Measurements from ENCODE around the gene THAP3. TPM values are rescaled to one million over a fixed set of nuclear protein-coding genes. Genes with fewer than 3 reads are reported as not detected.

Gene THAP3
- total RNA-seq, 1 experiment from 2014 or later, result 14.6 TPM

DNA sequence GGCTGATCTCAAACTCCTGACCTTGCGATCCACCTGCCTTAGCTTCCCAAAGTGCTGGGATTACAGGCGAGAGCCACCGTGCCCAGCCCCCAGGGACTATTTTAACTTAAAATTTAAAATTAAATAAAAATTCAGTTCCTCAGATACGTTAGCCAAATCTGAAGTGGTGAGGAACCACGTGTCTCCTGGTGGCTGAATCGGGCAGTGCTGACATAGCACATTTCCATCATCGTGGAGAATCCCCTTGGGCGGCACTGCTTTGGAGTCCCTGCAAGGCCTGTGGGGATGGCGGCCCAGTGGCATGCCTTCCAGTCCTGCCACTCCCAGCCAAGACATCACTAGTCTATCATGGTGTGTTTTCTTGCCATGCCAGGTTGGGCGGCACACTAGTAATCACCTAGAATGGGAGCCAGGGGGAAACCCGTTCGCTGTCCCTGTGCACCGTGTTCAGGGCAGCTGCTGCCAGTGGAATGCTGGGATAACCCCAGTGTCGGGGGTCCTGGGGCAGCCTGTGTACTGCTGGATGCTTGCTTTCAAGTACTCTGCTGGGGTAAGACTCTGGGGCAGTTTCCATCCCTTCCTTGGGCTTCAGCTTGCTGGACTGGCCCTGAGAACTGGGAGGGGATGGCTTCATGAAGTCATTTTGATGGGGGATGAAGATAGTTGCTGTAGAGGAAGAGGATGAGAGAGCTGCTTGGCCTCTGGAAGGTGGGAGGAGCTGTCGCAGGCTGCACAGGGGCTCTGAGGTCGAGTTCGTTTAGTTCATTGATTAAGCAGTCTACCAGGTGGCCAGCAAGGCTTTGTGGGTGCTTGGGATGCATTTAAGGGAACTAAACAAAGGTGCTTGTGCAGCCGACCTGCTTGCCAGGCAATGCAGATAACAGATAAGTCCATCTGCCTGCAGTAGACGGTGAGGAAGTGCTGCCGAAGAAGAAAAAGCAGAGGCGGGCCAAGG, 40.3 kb upstream of the THAP3 start:
- no peak overlapping the region for H3K27ac ChIP-seq
- no peaks in the 10 kb centered on the region for H3K9me3 ChIP-seq (ENCODE audit: insufficient read depth, low read depth)
- no peaks in the 10 kb centered on the region for H3K9me2 ChIP-seq (ENCODE audit: insufficient read depth)
- BruUV-seq (replicated peaks), result no TSS peak
- H3F3A ChIP-seq (ENCODE audit: insufficient read depth, low read depth), result no peaks in the 10 kb centered on the region
- ChIA-PET POLR2A (ENCODE audit: unreplicated experiment) (no interaction called here), CTCF (interaction anchor here (0.6 kb wide), 1 partner anchor 16 kb away, joined by 3 read pairs; no protein-coding TSS in a partner anchor)
- no peak overlapping the region for H3K4me2 ChIP-seq
- peaks cover 11% of the 10 kb centered on the region for H3K79me2 ChIP-seq (ENCODE audit: low read depth)
- no peaks in the 10 kb centered on the region for H3K27me3 ChIP-seq (ENCODE audit: insufficient read depth, low read depth)
- TF ChIP-seq, protein P1, sequence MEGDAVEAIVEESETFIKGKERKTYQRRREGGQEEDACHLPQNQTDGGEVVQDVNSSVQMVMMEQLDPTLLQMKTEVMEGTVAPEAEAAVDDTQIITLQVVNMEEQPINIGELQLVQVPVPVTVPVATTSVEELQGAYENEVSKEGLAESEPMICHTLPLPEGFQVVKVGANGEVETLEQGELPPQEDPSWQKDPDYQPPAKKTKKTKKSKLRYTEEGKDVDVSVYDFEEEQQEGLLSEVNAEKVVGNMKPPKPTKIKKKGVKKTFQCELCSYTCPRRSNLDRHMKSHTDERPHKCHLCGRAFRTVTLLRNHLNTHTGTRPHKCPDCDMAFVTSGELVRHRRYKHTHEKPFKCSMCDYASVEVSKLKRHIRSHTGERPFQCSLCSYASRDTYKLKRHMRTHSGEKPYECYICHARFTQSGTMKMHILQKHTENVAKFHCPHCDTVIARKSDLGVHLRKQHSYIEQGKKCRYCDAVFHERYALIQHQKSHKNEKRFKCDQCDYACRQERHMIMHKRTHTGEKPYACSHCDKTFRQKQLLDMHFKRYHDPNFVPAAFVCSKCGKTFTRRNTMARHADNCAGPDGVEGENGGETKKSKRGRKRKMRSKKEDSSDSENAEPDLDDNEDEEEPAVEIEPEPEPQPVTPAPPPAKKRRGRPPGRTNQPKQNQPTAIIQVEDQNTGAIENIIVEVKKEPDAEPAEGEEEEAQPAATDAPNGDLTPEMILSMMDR (conservative IDR thresholded peaks at IDR 0.05), result no peak
- no peak for TF ChIP-seq EZH2 (IDR thresholded peaks at IDR 0.05; ENCODE audit: low read depth)
- H2AFZ ChIP-seq, result no peak overlapping the region
- no peak for DNase-seq
- no peak overlapping the region for H3K4me3 ChIP-seq
- peaks cover 8% of the 10 kb centered on the region for H3K4me1 ChIP-seq (replicated peaks; ENCODE audit: insufficient read depth)
- intact Hi-C loops (cut with micrococcal nuclease; ENCODE audit: unreplicated experiment), result no loop called here
- no peaks in the 10 kb centered on the region for H3K36me3 ChIP-seq (ENCODE audit: low read depth)
- no peaks in the 10 kb centered on the region for H4K20me1 ChIP-seq (ENCODE audit: insufficient read depth)

DNA sequence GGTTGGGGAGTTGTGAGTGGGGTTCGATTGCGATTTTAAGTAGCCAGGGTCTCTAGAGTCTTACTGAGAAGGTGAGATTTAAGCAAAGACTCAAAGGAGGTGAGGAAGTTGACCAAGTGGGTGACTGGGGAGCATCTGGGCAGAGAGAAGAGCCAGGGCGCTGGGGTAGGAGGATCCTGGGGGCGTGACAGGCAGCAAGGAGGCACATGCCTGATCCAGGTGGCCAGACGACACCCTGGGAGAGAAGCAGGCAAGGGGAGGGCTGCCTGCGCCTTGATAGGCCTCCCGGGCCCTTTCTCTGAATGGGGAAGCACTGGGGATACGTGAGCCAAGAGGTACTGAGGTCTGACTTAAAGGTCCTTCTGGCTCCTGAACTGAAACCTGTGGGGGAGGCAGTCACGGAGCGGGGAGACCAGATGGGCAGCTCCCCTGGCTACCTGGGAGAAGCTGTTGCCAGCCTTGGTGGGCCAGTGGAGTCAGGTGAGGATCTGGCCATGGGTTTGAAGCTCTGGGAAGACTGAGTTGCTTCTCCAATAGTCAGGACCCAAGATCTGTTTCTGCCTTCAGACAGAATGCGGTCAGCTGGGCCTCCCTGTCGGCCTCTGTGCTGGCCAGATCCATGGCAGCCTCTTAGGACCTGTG, 39.5 kb upstream of the THAP3 start:
- POLR2A ChIA-PET (ENCODE audit: unreplicated experiment), result no interaction called here
- H4K20me1 ChIP-seq (ENCODE audit: insufficient read depth), result no peaks in the 10 kb centered on the region

DNA sequence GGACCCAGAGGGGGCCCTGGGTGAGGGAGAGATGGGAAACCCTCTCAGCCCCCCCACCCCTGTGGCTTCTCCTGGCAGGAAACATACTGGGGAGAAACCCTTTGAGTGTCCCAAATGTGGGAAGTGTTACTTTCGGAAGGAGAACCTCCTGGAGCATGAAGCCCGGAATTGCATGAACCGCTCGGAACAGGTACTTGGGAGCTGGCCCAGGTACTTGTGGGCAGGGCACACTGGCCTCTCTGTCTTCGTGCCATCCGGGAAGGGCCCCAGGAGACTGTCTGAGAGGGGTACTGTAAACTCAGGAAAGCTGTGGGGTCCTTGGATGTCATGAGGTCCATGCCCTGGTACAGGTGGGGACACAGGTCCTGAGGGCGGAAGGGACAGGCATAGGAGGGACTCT, 38.8 kb upstream of the THAP3 start:
- Histone ChIP-seq H3K4me2 (no peak overlapping the region), H3K9me2 (ENCODE audit: insufficient read depth) (no peaks in the 10 kb centered on the region), H3K27me3 (ENCODE audit: insufficient read depth, low read depth) (no peaks in the 10 kb centered on the region), H3K4me3 (no peak overlapping the region), H3K79me2 (ENCODE audit: low read depth) (peaks cover 4% of the 10 kb centered on the region; the same call in 1 of the 2 replicates), H2AFZ (no peak overlapping the region), H3K27ac (no peak overlapping the region), H3K36me3 (ENCODE audit: low read depth) (no peaks in the 10 kb centered on the region), H4K20me1 (ENCODE audit: insufficient read depth) (no peaks in the 10 kb centered on the region), H3K9me3 (ENCODE audit: insufficient read depth, low read depth) (no peaks in the 10 kb centered on the region), H3F3A (ENCODE audit: insufficient read depth, low read depth) (no peaks in the 10 kb centered on the region), H3K4me1 (replicated peaks; ENCODE audit: insufficient read depth) (peaks cover 5% of the 10 kb centered on the region)
- no peak for TF ChIP-seq EZH2 (IDR thresholded peaks at IDR 0.05; ENCODE audit: low read depth)
- TF ChIP-seq, protein P1 (conservative IDR thresholded peaks at IDR 0.05), result no peak
- intact Hi-C loops (cut with micrococcal nuclease; ENCODE audit: unreplicated experiment), result no loop called here
- BruUV-seq (replicated peaks), result no TSS peak
- ChIA-PET POLR2A (ENCODE audit: unreplicated experiment) (no interaction called here), CTCF (no interaction called here)
- DNase-seq, result no peak

More for the DNA sequence above, 39.5 kb upstream of the THAP3 start:
- Histone ChIP-seq H3K79me2 (ENCODE audit: low read depth) (peaks cover 10% of the 10 kb centered on the region), H3F3A (ENCODE audit: insufficient read depth, low read depth) (no peaks in the 10 kb centered on the region), H3K4me2 (no peak overlapping the region), H2AFZ (no peak overlapping the region), H3K36me3 (ENCODE audit: low read depth) (no peaks in the 10 kb centered on the region), H3K27ac (no peak overlapping the region), H3K9me2 (ENCODE audit: insufficient read depth) (no peaks in the 10 kb centered on the region), H3K9me3 (ENCODE audit: insufficient read depth, low read depth) (no peaks in the 10 kb centered on the region), H3K4me1 (replicated peaks; ENCODE audit: insufficient read depth) (peaks cover 8% of the 10 kb centered on the region), H3K4me3 (no peak overlapping the region), H3K27me3 (ENCODE audit: insufficient read depth, low read depth) (no peaks in the 10 kb centered on the region)
- TF ChIP-seq, protein P1 (conservative IDR thresholded peaks at IDR 0.05), result no peak
- no peak for TF ChIP-seq EZH2 (IDR thresholded peaks at IDR 0.05; ENCODE audit: low read depth)
- BruUV-seq (replicated peaks), result no TSS peak
- no peak for DNase-seq
- intact Hi-C loops (cut with micrococcal nuclease; ENCODE audit: unreplicated experiment), result no loop called here
- CTCF ChIA-PET, result no interaction called here

Data from PC-9 (cell line).